Lower leg skin (tissue), 4 donors: ENCODE data around the gene SUGCT. TPM values are rescaled to one million over a fixed set of nuclear protein-coding genes. Genes with fewer than 3 reads are reported as not detected.

ENCODE experiments used
- DNase-seq, 2 donors: peaks; one replicate each; pipeline ENCODE4 v3.0.0-alpha.2; 2019; ENCODE audit warnings: low spot score in 2 of 2
- H3K4me3 ChIP-seq: fragments of 200-600 bp; sonication (generic); 2 replicates; pipeline ENCODE4 v1.5.1; 2017; ENCODE audit warnings: mild to moderate bottlenecking, low read depth; ENCODE audit not compliant: poor library complexity, severe bottlenecking
- POLR2A ChIP-seq, 2 donors: fragments of 450-650 bp; IDR thresholded peaks; one replicate each; pipeline ENCODE4 v1.6.1; 2016 to 2017; ENCODE audit warnings: antibody characterized with exemption in 2 of 2, mild to moderate bottlenecking in 1 of 2, moderate library complexity in 1 of 2
- WGBS, 2 donors: methylation state at CpG; one replicate each; pipeline ENCODE4 v1.1.5; 2018; 5-methylcytosine and 5-hydroxymethylcytosine counted together
- intact Hi-C: fragments of 100-400 bp; cut with DNase I; formaldehyde crosslinking; loops from one replicate; pipeline ENCODE4 v1.15.0; 2023; ENCODE audit warnings: low total_unique reads
- total RNA-seq, 4 donors: library from RNA; depleted of rRNA; stranded (reverse); fragments of >200 nt; gene quantifications; one replicate each; pipeline ENCODE4 v1.1.0, GENCODE V29; 2016
- TF ChIP-seq, protein P1 (sequence below), 3 donors: fragments of 450-650 bp; IDR thresholded peaks; one replicate each; pipeline ENCODE4 v1.5.1; 2016; ENCODE audit warnings: antibody characterized with exemption in 3 of 3, mild to moderate bottlenecking in 3 of 3, moderate library complexity in 2 of 3

SUGCT gene
- total RNA-seq, 4 donors from 2014 or later, result 0.49 to 1.6 (median 0.59) TPM; not detected in 1

DNA sequence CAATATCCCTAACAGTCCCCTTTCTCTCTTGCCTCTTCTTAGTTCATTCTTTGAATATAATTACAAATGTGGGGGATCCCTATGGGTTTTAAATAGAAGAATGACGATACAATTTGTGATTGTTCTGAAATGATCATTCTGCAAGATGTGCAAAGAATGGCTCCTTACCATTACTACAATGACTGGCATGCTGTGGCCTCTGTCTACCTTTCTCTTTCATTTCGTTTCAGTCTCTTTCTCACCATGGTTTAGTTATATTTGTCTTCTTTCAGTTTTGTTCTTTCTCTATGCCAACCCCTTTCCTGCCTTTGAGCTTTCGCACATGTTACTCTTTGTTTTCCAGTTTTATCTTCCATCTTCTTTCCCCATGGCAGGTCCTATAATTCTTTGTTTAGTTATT lies 176.5 kb downstream of the SUGCT start:
- H3K4me3 ChIP-seq, result no peak overlapping the region
- intact Hi-C loops, result no loop called here
- WGBS, 2 donors, result 83 to 91% methylated on average over 3 of the region's 3 CpGs
- TF ChIP-seq, protein P1, sequence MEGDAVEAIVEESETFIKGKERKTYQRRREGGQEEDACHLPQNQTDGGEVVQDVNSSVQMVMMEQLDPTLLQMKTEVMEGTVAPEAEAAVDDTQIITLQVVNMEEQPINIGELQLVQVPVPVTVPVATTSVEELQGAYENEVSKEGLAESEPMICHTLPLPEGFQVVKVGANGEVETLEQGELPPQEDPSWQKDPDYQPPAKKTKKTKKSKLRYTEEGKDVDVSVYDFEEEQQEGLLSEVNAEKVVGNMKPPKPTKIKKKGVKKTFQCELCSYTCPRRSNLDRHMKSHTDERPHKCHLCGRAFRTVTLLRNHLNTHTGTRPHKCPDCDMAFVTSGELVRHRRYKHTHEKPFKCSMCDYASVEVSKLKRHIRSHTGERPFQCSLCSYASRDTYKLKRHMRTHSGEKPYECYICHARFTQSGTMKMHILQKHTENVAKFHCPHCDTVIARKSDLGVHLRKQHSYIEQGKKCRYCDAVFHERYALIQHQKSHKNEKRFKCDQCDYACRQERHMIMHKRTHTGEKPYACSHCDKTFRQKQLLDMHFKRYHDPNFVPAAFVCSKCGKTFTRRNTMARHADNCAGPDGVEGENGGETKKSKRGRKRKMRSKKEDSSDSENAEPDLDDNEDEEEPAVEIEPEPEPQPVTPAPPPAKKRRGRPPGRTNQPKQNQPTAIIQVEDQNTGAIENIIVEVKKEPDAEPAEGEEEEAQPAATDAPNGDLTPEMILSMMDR (IDR thresholded peaks at IDR 0.05), result no peak
- TF ChIP-seq POLR2A (IDR thresholded peaks at IDR 0.05), result no peak
- DNase-seq, result no peak

DNA sequence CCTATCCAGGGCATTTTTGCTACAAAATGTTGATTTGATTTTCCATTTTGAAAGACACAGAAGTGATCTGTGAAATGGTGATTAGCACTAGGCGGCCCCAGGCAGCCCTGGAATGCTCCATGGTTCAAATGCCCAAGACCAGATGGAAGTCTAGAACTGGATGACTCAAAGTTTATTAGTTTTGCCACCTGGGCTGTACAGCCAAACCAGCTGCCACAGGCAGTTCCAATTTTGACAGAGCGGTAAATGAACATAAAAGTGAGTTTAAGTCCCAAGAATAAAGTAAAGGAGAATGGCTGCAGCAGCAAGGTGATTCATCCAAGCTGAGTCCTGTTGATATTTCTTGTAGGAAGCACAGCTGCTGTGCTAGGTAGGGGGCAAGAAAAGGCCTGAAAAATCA lies 180.5 kb downstream of the SUGCT start:
- DNase-seq, result no peak
- intact Hi-C loops, result no loop called here
- 55 to 86% methylated on average over 2 of the region's 2 CpGs for WGBS, 2 donors

DNA sequence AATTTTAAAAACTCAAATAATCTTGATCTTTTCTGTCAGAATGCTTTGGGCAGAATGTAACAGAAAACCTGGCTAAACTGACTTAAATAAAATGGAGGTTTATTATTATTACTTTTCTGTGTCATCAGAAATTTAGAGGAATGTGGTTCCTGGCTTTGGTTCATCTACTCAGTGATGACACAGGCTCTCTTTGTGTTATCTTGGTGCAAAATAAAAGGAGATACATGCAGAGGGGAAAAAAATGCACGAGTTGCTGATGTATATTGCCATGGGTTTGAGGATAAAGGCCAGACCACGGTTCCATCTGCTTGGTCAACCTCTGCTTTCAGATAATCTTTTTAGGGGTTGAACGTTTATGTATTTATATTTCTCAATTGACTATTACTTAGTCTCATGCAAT lies 181.4 kb downstream of the SUGCT start:
- intact Hi-C loops, result no loop called here
- 69 to 77% methylated on average over 3 of the region's 3 CpGs for WGBS, 2 donors
- no peak overlapping the region for H3K4me3 ChIP-seq
- DNase-seq, result no peak
- TF ChIP-seq, protein P1 (IDR thresholded peaks at IDR 0.05), result no peak
- TF ChIP-seq POLR2A (IDR thresholded peaks at IDR 0.05), result no peak

More for the DNA sequence above, 180.5 kb downstream of the SUGCT start:
- TF ChIP-seq, protein P1 (IDR thresholded peaks at IDR 0.05), result no peak
- TF ChIP-seq POLR2A (IDR thresholded peaks at IDR 0.05), result no peak
- H3K4me3 ChIP-seq, result no peak overlapping the region

DNA sequence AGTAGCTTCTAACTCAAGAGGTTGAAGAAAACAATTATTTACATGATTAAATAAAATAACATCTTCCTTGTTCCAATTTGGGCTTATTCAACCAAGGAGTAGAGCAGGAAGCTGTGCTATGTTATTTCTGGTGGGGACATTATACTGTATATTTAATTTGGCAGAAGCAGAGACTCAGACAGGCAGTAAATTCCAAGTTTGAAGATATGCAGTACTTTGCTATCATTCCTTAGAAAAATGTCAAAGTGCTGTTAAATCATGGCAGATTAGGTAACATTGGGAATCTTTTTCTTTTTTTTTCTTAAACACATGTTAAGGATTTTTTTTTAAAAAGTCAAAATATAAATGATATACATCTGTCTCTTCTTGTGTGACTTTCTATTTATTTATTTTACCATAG lies 190.1 kb downstream of the SUGCT start:
- no peak for DNase-seq
- intact Hi-C loops, result loop anchor here (10.0 kb wide), 1 partner anchor 1400 kb away; no protein-coding TSS in a partner anchor
- H3K4me3 ChIP-seq, result no peak overlapping the region
- TF ChIP-seq, protein P1 (IDR thresholded peaks at IDR 0.05), result no peak
- no peak for TF ChIP-seq POLR2A (IDR thresholded peaks at IDR 0.05)

DNA sequence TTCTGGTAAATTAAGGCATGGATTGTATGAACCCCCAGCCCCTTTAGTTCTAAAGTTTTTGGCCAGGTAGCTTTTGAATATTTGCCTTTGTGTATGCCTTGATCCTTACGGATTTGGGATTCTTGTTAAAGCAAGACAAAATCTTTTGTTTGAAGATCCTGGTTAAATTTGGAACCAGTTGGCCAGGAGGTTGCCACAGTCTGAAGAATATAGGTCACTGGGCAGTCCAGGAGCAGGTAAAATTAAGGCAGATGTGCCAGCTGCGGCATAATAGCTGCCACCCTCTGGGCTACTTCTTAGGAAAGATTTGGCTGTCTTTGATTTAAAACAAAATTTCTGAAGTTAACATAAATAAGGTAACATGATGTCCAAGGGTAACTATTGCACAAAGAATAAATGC lies 192.3 kb downstream of the SUGCT start:
- intact Hi-C loops, result loop anchor here (10.0 kb wide), 1 partner anchor 1398 kb away; no protein-coding TSS in a partner anchor
- TF ChIP-seq, protein P1 (IDR thresholded peaks at IDR 0.05), result no peak
- no peak for TF ChIP-seq POLR2A (IDR thresholded peaks at IDR 0.05)
- DNase-seq, result no peak
- 84 to 87% methylated on average over 2 of the region's 2 CpGs for WGBS, 2 donors
- no peak overlapping the region for H3K4me3 ChIP-seq

DNA sequence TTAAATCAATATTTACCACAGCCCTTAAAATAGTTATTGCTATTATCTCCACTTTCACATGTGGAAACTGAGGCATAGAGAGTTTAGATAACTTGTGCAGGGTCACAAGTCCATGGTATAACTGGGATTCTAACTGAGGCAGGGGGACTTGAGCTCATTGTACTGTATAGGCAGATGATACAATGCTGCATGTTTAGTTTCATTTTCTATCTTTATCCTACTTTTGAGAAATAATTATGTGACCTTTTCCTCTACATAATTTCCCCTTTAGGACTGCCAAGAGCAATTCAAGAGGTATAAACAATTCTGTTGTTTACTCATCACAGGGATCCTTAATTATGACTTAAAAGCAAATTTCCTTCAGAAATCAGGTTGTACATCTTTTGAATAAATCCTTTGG lies 193.1 kb downstream of the SUGCT start:
- no peak for DNase-seq
- intact Hi-C loops, result loop anchor here (10.0 kb wide), 1 partner anchor 1397 kb away; no protein-coding TSS in a partner anchor

More for the DNA sequence above, 193.1 kb downstream of the SUGCT start:
- TF ChIP-seq, protein P1 (IDR thresholded peaks at IDR 0.05), result no peak
- TF ChIP-seq POLR2A (IDR thresholded peaks at IDR 0.05), result no peak
- no peak overlapping the region for H3K4me3 ChIP-seq
